Measurements from ENCODE around the gene LRRC31.

LRRC31 gene

DNA sequence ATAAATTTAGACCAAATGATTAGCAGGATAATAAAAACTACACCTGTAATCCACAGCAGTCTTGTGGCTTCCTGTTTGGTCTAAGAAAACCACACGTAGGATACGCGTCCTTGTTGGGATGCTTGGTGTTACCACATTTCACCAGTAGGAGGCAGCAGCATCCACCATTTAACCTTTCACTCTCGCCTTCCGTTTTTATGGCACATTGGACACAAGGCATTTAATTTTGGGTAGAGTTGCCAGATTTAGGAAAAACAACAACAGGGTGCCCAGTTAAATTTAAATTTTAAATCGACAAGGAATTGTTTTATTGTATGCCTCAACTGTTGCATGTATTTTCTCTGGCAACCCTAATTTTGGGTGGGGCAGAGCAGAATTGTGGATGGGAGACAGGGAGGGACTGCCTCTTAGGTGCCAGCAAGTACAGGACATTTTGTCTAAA is 6.3 kb downstream of the LRRC31 start:
- peak; percentile 85 for DNase-seq

DNA sequence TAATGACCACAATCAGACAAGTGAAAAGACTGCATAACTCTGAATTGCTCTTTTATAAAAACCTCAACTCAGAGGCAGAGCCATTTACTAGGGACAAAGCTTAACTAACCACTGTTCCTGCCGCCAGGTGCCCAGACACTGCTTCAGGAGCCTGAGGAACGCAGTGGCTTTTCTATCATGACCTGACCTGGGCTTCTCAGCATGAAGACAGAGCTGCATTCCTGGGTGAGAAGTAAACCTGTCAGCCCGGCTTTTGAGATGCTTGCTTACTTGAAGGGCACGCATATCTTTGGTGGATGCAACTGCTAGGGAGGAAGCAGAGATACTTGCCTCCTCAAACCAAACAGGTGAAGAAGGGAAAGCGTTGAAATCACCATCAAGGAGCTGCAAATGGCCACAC is 7.9 kb downstream of the LRRC31 start:
- no peak for DNase-seq

DNA sequence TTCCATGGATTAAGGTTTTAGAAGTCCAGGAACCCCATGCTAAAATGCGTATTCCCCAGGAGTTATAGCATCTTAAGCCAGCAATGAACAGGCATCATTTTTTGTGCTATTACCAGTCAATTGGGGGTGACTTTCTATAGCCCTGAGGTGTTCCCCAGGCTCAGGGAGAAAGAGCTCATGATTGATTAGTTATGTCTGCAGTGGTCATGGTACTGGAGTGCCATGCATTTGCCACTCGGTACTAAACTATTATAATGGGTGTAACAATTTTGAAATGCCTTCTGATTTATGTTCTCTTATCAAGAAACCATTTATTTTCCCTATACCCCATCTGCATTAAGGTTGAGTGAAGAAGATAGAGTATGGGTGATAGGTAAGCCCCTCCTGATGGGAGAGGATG is 11.9 kb downstream of the LRRC31 start:
- DNase-seq = no peak

DNA sequence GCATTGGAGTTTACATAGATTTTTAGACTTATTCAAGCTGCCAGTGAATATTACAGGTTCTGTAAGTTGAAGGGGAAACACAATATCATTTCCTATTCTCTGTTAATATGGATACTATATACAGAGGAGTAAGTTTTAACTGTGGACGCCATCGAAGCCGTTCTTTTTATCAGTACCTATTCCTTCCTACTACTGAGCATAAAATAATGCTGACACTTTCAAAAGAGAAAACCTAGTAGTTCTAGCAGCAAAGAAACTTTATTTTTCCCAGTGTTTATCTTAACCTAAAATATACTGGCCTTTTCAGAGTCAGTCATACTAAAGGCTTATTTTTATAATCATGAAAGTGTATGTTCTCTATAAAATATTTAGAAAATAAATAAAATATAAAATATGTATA is 14.2 kb downstream of the LRRC31 start:
- DNase-seq = no peak

DNA sequence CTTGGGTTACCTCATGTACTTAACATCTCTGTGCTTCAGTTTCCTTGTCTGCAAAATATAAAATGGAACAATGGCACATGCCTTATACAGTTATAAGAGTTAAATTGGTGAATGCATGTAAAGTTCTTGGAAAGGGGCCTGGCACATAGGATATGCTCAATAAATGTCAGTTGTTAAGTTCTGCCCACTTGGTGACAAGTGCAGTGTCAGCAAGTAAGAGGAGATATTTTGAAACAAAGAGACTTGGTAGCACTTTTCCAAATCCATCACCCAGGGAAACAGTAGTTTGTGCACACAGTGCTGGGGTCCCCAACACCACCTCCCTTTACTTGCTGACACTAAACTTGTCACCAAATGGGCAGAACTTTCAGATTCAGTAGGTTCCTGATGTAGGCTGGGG is 19.1 kb downstream of the LRRC31 start:
- DNase-seq = no peak

DNA sequence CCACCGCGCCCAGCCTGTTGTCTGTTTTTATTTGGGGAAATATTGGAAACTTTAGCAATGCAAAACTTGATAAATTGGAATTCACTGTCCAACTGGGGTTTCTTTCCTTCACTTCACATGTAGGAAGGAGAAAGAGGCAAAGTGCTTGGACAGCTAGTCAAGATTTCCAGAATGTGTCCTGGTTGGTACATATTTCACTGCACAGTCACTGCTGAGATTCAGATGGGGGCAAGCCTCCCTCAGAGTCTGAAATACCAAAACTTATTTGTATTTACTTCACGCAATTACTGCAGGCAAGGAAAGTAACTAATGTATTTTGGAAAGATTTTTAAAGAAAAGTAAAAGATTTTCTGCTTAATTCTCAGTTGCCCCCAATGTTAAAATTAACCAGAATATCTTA is 21.0 kb downstream of the LRRC31 start:
- no peak for DNase-seq

DNA sequence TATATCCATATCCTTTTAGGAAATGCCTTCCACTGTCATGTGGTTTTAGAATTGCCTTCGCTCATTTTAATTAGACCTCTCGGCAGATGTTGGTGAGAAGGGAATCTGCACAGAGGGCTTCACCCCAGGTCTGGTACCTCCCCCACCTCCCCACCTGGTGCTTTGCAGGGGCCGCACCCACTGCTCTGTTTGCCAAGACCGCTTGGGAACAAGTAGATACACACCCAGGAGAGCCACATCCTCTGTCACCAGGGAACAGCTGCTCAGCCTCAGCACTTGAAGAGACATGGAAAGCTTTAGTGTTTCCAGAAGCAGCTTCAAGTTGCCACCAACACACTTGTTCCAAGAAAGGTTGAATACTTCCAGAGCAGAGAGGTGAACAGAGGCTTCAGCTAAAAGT is 21.8 kb downstream of the LRRC31 start:
- DNase-seq = no peak

DNA sequence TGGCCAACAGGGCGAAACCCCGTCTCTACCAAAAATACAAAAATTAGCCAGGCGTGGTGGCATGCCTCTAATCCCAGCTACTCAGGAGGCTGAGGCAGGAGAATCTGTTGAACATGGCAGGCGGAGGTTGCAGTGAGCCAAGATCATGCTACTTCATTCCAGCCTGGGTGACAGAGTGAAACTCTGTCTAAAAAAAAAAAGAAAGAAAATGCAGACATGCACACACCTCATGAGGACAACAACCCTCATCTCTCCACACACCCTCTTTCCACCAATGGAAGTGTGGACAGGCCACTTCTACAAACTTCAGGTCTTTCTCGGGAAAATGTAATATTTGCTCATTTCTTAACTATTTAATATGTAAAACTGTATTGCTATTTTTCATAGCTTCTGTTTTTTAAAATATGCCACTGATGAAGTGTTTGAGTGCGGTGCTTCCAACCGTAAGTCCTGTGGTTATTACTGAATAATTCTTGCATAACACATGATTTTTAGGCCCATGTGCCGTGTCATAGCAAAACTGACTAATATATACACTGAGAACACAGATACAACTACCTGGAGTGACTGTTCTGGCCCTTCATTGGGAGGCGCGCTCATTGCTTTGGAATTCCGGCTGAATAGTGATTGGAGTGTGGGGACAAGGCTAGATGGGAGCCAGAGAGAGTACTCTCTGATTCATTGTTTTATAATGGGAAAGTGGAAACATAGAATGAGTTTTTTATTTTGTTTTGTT is 23.1 kb downstream of the LRRC31 start:
- no peak for DNase-seq

DNA sequence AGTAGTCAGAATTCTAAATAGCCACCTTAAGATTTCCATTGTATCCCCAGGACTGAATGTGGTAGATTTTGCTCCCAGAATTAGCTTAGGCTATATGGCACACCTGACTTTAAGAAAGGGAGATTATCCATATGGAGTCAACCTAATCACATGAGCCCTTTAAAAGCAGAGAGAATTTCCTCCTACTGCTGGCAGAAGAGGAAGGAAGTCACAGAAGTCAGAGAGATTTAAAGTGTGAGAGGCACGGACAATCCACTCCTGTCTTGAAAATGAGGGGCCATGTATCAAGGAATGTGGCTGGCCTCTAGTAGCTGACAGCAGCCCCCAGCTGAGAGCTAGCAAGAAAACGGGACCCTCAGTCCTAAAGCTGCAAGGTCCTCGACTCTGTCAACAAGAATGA is 26.8 kb downstream of the LRRC31 start:
- DNase-seq = peak; percentile 18 to 19

DNA sequence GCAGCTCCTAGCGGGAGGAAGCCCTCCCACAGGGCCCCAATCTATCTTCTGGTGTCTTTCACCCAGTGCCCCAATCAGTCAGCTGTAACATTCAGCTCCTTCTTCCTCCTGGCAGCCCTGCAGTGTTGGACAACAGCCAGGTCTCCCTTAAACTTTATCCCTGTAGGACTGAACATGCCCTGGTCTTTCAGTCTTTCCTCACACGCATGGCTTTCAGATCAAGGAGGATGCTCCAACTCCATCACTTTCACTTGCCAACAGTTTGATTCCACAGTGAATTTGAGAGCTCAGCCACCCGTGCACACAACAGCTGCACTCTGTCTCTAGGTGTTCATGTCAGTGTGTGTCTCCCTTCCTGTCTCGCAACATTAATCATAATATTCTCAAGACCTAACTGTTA is 28.6 kb downstream of the LRRC31 start:
- no peak for DNase-seq

DNA sequence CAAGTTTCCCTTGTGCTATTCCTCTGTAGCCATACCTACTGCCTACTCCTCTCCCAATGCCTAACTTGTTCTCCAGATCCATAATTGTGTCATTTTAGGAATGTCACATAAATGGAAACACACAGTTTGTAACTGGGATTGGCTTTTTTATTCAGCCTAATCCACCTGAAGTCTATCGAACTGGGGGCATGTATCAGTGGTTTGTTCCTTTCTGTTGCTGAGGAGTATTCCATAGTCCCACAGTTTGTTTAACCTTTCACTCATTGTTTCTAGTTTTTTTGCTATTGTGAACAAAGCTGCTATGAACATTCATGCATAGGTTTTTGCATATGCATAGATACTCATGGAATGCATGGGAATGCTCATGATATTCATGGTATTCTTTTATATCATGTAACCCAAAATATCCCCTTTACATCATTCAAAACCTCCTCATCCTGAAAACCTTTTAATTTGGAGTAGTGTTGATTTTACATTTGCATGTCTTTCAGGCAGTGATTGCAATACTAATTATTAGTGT is 31.2 kb downstream of the LRRC31 start:
- no peak for DNase-seq

DNA sequence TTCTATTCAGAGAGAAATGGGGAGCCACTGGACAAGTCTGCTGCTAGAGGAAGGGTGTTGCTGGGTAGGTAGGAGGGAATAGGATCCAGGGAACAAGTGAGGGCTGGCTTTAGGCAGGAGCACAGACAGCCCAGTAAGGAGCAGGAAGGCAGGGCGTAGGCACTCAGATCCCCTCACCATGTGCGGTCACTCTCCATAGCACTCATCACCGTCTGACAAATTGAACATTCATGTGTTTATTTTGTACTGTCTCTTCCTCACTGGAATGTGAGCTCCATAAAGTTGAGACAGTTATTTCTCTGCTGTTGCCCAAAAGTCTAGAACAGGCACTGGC is 32.8 kb downstream of the LRRC31 start:
- DNase-seq = no peak

DNA sequence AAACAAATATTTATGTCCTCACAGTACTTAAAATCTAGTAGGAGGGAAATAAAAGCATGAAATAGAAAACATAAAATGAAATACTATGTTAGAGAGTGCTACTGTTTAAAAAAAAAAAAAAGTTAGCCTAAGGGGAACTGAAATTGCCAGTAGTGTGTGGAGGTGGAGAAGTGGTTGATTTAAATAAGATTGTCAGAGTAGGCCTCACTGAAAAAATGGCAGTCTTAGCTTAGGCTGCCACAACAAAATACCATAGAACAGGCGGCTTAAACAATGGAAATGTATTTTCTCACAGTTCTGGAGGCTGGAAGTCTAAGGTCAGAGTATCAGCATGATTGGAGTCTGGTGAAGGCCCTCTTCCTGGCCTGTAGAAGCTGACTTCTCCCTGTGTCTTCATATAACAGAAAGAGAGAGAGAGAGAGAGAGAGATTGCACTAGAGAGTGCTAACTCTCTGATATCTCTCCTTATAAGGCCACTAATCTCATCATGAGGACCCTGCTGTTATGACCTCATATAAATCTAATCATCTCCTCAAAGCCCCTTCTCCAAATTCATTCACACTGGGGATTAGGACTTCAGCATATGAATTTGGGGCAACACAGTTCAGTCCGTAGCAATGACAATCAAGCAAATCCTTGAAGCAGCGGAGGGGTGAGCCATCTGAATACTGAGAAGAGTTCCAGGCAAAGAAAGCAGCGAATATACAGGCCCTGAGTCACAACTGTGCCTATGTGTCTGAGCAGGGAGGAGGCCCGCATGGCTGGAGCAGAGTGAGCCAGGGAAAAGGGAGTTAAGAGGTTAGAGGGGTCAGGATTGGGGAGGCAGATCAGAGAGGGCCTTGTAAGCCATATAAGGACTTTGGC is 33.4 kb downstream of the LRRC31 start:
- DNase-seq = peak; percentile 19 to 35

DNA sequence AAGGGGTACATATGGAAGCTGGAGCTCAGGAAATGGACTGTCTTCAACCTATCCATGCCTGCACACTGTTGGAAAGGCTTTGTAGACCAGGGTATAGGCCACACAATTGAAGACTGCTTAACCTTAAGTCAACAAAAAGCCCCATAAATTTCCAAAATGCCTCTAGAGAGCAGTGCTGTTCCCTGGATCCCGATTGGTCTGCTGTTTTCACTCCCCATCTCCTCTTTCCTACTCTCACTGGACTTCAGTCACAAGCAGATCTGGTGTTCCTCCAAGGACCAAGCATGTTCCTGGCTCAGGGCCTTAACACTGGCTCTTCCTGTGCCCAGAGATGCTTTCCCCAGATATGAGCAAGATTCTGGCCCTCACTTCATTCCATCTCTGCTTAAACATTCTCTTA is 34.2 kb downstream of the LRRC31 start:
- DNase-seq = no peak

DNA sequence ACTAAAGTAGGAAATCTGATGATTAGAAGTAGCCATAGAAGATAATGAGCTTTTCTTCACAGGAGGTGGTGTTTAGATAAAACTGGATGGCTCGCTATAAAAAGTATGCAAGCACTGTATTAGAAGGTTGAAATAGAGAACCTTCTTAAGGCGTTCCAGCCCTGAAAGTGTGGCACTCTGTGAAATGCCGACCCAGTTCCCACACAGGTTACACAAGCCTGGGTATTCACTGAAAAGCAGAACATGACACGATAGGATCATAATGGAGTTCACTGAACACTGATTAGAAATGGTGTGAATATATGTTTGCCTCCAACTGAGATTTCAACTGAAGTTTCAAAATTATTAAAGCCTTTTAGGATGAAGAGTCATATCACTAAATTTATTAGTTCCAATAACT is 42.0 kb downstream of the LRRC31 start:
- DNase-seq = peak; percentile 48 to 64

DNA sequence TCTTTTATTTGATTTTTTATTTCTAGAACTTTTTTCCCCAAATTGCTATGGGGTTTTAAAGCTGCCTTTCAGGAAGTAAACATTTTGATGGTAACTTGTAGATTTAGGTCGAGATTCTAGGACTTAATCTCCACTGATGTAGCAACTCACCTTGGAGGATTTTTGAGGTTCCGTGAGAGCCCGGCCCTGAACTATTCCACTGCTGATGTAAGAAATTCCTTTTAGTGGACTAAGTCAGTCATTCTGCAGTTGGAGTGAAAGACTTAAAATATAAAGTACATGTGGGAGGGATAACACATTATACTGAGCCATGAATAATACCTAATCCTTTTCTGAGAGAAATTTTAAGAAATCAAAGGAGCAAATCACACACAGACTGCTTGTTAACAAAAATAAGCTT is 44.4 kb downstream of the LRRC31 start:
- no peak for DNase-seq

DNA sequence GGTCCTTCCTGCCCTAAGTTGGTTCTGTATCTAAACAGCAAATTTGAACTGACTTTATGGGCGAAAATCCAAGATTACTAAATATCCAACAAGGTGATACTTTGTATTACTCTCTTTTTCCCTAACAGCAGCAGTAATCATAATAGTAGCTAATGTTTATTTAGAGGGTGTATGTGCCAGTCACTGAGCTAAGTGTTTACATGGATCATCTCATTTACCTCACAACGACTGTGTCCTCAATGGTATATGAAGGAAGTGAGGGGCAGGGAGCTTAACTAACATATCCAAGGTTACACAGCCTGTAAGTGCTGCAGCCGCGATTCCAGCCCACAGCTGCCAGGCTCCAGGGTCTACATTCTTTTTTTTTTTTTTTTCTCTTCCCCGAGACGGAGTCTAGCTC is 46.8 kb downstream of the LRRC31 start:
- DNase-seq = no peak

DNA sequence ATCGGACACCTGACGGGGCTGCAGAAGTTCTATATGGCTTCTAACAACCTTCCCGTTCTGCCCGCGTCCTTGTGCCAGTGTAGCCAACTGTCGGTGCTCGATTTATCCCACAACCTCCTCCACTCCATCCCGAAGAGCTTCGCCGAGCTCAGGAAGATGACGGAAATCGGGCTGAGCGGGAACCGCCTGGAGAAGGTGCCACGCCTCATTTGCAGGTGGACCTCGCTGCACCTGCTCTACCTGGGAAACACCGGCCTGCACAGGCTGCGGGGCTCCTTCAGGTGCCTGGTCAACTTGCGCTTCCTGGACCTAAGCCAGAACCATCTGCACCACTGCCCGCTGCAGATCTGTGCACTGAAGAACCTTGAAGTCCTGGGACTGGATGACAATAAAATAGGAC is 47.2 kb downstream of the LRRC31 start:
- no peak for DNase-seq

DNA sequence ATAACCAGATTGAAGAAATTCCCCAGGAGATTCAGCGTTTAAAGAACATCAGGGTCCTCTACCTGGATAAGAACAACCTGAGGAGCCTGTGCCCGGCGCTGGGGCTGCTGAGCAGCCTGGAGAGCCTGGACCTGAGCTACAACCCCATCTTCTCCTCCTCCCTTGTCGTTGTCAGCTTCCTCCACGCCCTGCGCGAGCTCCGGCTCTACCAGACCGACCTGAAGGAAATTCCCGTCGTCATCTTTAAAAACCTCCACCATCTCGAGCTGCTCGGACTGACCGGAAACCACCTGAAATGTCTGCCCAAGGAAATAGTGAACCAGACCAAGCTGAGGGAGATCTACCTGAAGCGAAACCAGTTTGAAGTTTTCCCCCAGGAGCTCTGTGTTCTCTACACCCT is 47.6 kb downstream of the LRRC31 start:
- no peak for DNase-seq

DNA sequence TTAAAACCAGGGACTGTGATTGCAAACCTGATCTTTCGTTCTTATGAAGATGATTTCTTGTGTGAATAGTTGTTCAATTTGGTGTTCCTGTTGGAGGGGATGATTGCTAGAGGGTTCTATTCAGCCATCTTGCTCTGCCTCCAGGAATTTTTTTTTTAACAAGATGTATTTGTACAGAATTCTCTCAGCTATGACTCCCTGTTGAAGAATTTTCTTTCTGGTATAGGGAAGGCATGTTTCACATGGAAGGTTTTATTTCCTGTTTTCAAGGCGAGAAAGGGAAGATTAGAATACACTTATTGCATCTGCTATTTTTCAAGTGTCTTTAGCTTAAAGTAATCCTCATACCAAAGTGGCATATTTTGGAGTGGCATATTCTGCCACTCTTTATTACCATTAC is 51.4 kb downstream of the LRRC31 start:
- DNase-seq = no peak

DNA sequence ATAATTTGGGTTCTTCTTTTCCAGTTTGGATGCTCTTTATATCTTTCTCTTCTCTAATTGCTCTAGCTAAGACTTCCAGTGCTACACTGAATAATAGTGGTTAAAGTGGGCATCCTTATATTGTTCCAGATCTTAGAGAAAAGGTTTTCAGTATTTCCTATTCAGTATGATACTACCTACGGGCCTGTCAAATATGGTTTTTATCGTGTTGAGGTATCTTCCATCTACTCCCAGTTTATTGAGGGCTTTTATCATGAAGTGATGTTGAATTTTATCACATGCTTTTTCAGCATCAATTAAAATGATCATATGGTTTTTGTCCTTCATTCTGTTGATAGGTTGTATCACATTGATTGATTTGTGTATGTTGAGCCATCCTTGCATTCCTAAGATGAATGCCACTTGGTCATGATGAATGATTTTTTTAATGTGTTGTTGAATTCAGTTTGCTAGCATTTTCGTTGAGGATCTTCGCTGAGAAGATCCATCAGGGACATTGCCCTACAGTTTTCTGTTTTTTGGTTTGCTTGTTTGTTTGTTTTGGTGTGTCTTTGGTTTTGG is 54.1 kb downstream of the LRRC31 start:
- DNase-seq = no peak

DNA sequence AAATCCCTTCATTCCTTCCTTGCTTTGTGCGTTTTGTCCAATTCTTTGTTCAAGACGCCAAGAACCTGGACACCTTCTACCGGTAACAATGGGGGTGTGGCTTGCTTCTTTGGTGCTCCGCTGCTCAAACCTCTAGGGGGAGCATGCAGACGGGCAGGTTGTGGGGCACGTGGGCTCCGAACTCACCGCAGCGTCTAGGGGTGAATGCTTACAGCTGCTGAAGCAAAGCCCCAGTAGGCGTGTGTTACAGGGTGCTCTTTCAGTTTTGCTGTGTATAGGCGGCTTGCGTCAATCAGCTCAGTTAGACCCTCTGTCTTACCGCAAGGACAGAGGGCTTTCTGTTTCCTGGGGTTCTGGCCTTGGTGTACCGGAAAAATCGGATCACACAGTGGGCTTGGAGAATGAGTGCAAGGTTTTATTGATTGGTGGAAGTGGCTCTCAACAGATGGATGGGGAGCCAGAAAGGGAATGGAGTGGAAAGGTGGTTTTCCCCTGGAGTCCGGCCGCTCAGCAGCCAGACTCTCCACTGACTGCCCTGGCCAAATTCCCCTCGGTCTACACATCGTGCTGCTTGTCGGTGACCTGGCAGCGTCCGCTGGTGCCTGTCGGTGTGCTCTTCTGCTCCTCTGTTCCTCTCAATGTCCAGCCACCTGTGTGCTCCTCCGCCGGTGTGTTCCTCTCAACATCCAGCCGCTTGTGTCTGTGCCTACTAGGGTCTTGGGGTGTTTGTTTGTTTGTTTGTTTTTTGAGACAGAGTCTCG is 55.8 kb downstream of the LRRC31 start:
- DNase-seq = peak; percentile 18 to 40

DNA sequence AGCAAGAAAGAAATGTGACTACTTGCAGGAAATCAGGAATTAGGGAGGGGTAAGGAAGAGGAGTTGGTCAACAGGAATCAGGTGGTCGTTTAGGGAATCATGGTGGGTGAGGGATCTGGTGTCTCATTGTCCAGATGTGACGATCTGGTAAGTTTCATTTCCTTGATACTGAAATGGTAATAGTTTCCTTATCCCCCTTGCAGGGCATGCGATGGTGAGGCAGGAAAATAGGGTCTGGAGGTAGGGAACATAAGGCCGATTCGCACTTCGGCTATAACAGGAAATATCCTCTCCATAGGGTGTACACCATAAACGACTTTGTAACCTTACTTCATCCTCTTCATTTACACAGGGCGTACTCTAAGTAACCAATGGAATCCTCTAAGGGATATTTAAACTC is 56.5 kb downstream of the LRRC31 start:
- DNase-seq = no peak
